Chondrocyte (in vitro differentiated cells): Measurements from ENCODE around the gene RFX4. TPM values are rescaled to one million over a fixed set of nuclear protein-coding genes. Genes with fewer than 3 reads are reported as not detected.

ENCODE experiments used
- DNase-seq: peaks from one replicate; pipeline ENCODE4 v3.0.0; 2021; ENCODE audit warnings: mixed read lengths, low spot score
- H3K27ac Mint-ChIP-seq: one replicate; pipeline ENCODE4 v1.8.0; 2021; ENCODE audit warnings: mild to moderate bottlenecking, moderate library complexity, mixed read lengths; ENCODE audit not compliant: unreplicated experiment
- H3K27me3 Mint-ChIP-seq: 2 replicates; pipeline ENCODE4 v1.8.0; 2021; ENCODE audit warnings: low read depth, mixed read lengths
- H3K36me3 Mint-ChIP-seq: 2 replicates; pipeline ENCODE4 v1.8.0; 2021; ENCODE audit warnings: low read depth, mixed read lengths
- H3K4me1 Mint-ChIP-seq: 2 replicates; pipeline ENCODE4 v1.8.0; 2021; ENCODE audit warnings: low read depth, mild to moderate bottlenecking, mixed read lengths
- H3K4me3 Mint-ChIP-seq: one replicate; pipeline ENCODE4 v1.8.0; 2021; ENCODE audit warnings: mild to moderate bottlenecking, moderate library complexity, mixed read lengths; ENCODE audit not compliant: unreplicated experiment
- H3K9me3 Mint-ChIP-seq: 2 replicates; pipeline ENCODE4 v1.8.0; 2021; ENCODE audit warnings: low read depth, mixed read lengths
- total RNA-seq: library from RNA; stranded (reverse); gene quantifications from 3 replicates; pipeline ENCODE4 v1.2.1, GENCODE V29; 2021
- TF ChIP-seq, protein P1 (sequence below): fragments of 200-600 bp; sonication (generic); IDR thresholded peaks from 2 replicates; pipeline ENCODE4 v1.5.0; 2021; ENCODE audit warnings: antibody characterized with exemption, mild to moderate bottlenecking, moderate library complexity

RFX4 gene
- total RNA-seq, 1 donor from 2014 or later, result not detected

DNA sequence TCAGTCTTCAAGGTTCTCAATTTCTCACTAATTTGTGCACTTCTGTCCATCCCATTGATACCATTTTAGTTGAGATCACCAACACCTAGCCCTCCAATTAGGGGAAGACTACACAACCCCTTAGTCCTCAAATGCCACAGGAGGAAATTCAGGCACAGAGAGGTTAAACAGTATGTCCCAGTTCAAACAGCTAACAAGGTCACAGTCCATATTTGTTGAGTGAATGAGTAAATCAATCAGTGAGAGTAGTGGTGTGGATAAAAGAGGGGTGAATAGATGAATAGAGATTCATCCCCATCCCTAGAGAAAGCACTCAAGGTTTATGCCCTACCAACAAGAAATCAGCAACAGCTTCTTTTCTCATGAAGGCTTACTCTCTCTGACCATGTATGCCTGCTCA is 97.5 kb downstream of the RFX4 start:
- Mint-ChIP-seq H3K27ac (no peak overlapping the region), H3K9me3 (no peaks in the 10 kb centered on the region), H3K4me1 (no peaks in the 10 kb centered on the region), H3K4me3 (no peak overlapping the region), H3K27me3 (no peaks in the 10 kb centered on the region), H3K36me3 (no peaks in the 10 kb centered on the region)
- TF ChIP-seq, protein P1, sequence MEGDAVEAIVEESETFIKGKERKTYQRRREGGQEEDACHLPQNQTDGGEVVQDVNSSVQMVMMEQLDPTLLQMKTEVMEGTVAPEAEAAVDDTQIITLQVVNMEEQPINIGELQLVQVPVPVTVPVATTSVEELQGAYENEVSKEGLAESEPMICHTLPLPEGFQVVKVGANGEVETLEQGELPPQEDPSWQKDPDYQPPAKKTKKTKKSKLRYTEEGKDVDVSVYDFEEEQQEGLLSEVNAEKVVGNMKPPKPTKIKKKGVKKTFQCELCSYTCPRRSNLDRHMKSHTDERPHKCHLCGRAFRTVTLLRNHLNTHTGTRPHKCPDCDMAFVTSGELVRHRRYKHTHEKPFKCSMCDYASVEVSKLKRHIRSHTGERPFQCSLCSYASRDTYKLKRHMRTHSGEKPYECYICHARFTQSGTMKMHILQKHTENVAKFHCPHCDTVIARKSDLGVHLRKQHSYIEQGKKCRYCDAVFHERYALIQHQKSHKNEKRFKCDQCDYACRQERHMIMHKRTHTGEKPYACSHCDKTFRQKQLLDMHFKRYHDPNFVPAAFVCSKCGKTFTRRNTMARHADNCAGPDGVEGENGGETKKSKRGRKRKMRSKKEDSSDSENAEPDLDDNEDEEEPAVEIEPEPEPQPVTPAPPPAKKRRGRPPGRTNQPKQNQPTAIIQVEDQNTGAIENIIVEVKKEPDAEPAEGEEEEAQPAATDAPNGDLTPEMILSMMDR, result no peak
- DNase-seq, result no peak

DNA sequence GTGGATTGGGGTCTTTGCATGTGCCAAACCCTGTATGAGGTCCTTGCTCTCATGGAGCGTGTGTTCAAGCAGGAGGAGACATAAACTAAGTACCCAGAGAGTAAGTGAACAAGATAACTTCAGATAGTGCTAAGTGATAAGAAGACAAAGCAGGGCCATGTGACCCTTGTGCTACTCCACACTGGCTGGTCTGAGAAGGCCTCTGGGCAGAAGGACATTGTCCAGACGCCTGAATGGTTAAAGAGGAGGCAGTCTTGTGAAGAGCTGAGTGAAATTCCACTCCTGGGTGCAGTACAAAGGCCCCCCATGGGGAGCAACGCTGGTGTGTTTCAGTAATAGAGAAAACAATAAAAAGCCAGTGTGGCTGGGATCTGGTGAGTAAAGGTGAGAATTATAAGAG is 98.4 kb downstream of the RFX4 start:
- DNase-seq, result no peak
- no peak overlapping the region for H3K4me3 Mint-ChIP-seq
- H3K4me1 Mint-ChIP-seq, result no peaks in the 10 kb centered on the region
- H3K36me3 Mint-ChIP-seq, result no peaks in the 10 kb centered on the region
- H3K27me3 Mint-ChIP-seq, result no peaks in the 10 kb centered on the region
- H3K9me3 Mint-ChIP-seq, result no peaks in the 10 kb centered on the region
- no peak overlapping the region for H3K27ac Mint-ChIP-seq
- TF ChIP-seq, protein P1, result no peak

DNA sequence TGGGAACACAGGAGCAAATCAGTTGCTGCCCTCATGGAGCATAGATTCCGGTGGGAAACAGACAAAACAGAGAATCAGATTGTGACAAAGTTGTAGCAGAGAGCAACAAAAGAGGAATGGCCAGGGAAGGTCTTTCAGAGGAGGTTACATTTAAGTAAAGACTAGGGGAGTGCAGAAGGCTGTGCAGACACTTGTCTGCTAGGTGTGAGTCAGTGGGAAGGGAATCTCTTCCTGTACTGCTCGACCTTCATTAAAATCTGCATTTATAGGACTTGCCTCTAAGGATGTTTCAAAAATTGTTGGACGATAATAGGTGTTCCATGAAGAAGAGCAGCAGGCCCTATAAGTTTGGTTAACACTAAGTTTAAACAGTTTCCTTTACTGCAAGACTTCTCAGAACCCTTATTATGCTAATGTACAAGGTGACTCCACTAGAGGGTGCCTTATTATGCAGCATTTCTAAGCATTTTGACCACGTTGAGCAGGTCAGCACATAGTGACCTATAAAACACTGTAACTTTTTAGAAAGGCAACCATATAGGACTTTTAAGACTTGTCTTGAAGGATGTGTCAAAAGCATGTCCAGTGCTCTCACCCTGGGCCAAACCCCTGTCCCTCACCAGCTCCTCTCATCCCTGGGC is 99.9 kb downstream of the RFX4 start:
- no peaks in the 10 kb centered on the region for H3K4me1 Mint-ChIP-seq
- H3K27me3 Mint-ChIP-seq, result no peaks in the 10 kb centered on the region
- H3K9me3 Mint-ChIP-seq, result no peaks in the 10 kb centered on the region
- no peak overlapping the region for H3K4me3 Mint-ChIP-seq
- TF ChIP-seq, protein P1, result peak; percentile 63
- no peaks in the 10 kb centered on the region for H3K36me3 Mint-ChIP-seq
- no peak for DNase-seq
- no peak overlapping the region for H3K27ac Mint-ChIP-seq

GRCh38 chr12:106684497-106684896 is 101.7 kb downstream of the RFX4 start:
- DNase-seq, result no peak
- Mint-ChIP-seq H3K4me1 (no peaks in the 10 kb centered on the region), H3K27me3 (no peaks in the 10 kb centered on the region), H3K27ac (no peak overlapping the region), H3K9me3 (no peaks in the 10 kb centered on the region), H3K4me3 (no peak overlapping the region), H3K36me3 (no peaks in the 10 kb centered on the region)
- TF ChIP-seq, protein P1, result no peak

GRCh38 chr12:106685381-106685780 is 102.6 kb downstream of the RFX4 start:
- no peaks in the 10 kb centered on the region for H3K4me1 Mint-ChIP-seq
- no peaks in the 10 kb centered on the region for H3K36me3 Mint-ChIP-seq
- no peaks in the 10 kb centered on the region for H3K9me3 Mint-ChIP-seq
- no peak overlapping the region for H3K27ac Mint-ChIP-seq
- DNase-seq, result no peak
- H3K4me3 Mint-ChIP-seq, result no peak overlapping the region
- TF ChIP-seq, protein P1, result no peak
- no peaks in the 10 kb centered on the region for H3K27me3 Mint-ChIP-seq
